ENCODE results near the gene SLC6A7. TPM values are rescaled to one million over a fixed set of nuclear protein-coding genes. Genes with fewer than 3 reads are reported as not detected.
A peak's percentile ranks its signal among the peaks of the same experiment; 100 is the strongest.

SLC6A7 gene
- total RNA-seq, 2 donors from 2014 or later: not detected

- H3K27ac Mint-ChIP-seq: no peak overlapping the region
- H3K4me1 Mint-ChIP-seq: peaks cover 32% of the 10 kb centered on the region
- Histone ChIP-seq H3K9me3 (ENCODE audit: control insufficient read depth, low read length) (no peaks in the 10 kb centered on the region), H3K4me1 (ENCODE audit: control insufficient read depth, insufficient read depth, low read length) (peaks cover 13% of the 10 kb centered on the region), H3K9ac (ENCODE audit: extremely low read depth, low read length, poor library complexity, severe bottlenecking) (no peak overlapping the region), H3K4me3 (ENCODE audit: low read length) (no peak overlapping the region), H3K27ac (ENCODE audit: low read depth, low read length) (peak overlapping the region; percentile 24), H3K36me3 (ENCODE audit: control insufficient read depth, insufficient read depth, low read length) (no peaks in the 10 kb centered on the region), H3K27me3 (ENCODE audit: control insufficient read depth, insufficient read depth, low read length, poor library complexity, severe bottlenecking) (no peaks in the 10 kb centered on the region)
- no peak overlapping the region for H3K4me3 Mint-ChIP-seq
- DNase-seq: no peak
- peaks cover 12% of the 10 kb centered on the region for H3K27me3 Mint-ChIP-seq (ENCODE audit: insufficient read depth)
- H3K36me3 Mint-ChIP-seq (ENCODE audit: low read depth): no peaks in the 10 kb centered on the region
- 90% methylated on average over 14 of the region's 14 CpGs; no CpG with 5 or more reads in 1 of the 2 experiments for WGBS, 2 experiments (ENCODE audit: insufficient coverage in 1 of 2, insufficient read length in 1 of 2)
- TF ChIP-seq, protein P1, sequence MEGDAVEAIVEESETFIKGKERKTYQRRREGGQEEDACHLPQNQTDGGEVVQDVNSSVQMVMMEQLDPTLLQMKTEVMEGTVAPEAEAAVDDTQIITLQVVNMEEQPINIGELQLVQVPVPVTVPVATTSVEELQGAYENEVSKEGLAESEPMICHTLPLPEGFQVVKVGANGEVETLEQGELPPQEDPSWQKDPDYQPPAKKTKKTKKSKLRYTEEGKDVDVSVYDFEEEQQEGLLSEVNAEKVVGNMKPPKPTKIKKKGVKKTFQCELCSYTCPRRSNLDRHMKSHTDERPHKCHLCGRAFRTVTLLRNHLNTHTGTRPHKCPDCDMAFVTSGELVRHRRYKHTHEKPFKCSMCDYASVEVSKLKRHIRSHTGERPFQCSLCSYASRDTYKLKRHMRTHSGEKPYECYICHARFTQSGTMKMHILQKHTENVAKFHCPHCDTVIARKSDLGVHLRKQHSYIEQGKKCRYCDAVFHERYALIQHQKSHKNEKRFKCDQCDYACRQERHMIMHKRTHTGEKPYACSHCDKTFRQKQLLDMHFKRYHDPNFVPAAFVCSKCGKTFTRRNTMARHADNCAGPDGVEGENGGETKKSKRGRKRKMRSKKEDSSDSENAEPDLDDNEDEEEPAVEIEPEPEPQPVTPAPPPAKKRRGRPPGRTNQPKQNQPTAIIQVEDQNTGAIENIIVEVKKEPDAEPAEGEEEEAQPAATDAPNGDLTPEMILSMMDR (conservative IDR thresholded peaks at IDR 0.05): no peak
- H3K9me3 Mint-ChIP-seq: no peaks in the 10 kb centered on the region
Observed at GRCh38 chr5:150146862-150147601, 42.8 kb upstream of the SLC6A7 start.

DNA sequence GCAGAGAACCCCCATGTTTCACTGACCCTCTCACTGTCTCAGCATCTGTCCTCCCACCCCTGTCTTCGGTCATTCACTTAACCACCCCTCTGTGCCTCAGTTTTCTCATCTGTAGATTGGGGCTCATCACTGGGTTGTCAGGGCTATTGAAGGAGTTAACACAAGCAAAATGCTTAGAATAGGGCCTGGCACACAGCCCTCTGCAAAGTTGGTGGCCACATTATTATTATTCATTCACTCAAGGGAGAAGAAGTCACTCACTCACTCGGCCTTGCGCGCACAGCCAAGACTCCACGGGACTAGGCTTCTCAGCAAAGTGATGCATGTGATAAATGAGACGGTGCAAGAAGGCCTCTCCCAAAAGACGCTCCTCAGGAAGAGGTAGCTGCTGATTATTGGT lies 42.2 kb upstream of the SLC6A7 start:
- TF ChIP-seq, protein P1 (conservative IDR thresholded peaks at IDR 0.05): no peak
- Mint-ChIP-seq H3K9me3 (no peaks in the 10 kb centered on the region), H3K27me3 (ENCODE audit: insufficient read depth) (peaks cover 15% of the 10 kb centered on the region), H3K4me3 (no peak overlapping the region), H3K4me1 (peaks cover 32% of the 10 kb centered on the region), H3K36me3 (ENCODE audit: low read depth) (no peaks in the 10 kb centered on the region), H3K27ac (no peak overlapping the region)
- Histone ChIP-seq H3K4me3 (ENCODE audit: low read length) (no peak overlapping the region), H3K9ac (ENCODE audit: extremely low read depth, low read length, poor library complexity, severe bottlenecking) (no peak overlapping the region), H3K27ac (ENCODE audit: low read depth, low read length) (peak overlapping the region; percentile 24), H3K9me3 (ENCODE audit: control insufficient read depth, low read length) (no peaks in the 10 kb centered on the region), H3K27me3 (ENCODE audit: control insufficient read depth, insufficient read depth, low read length, poor library complexity, severe bottlenecking) (no peaks in the 10 kb centered on the region), H3K36me3 (ENCODE audit: control insufficient read depth, insufficient read depth, low read length) (no peaks in the 10 kb centered on the region), H3K4me1 (ENCODE audit: control insufficient read depth, insufficient read depth, low read length) (peaks cover 13% of the 10 kb centered on the region)
- whole genome bisulfite sequencing, 2 experiments (ENCODE audit: insufficient coverage in 1 of 2, insufficient read length in 1 of 2): 95 to 96% methylated on average over 6 to 7 of the region's 7 CpGs
- no peak for DNase-seq

GRCh38 chr5:150148117-150148927 lies 41.5 kb upstream of the SLC6A7 start:
- Histone ChIP-seq H3K27me3 (ENCODE audit: control insufficient read depth, insufficient read depth, low read length, poor library complexity, severe bottlenecking) (no peaks in the 10 kb centered on the region), H3K4me3 (ENCODE audit: low read length) (no peak overlapping the region), H3K36me3 (ENCODE audit: control insufficient read depth, insufficient read depth, low read length) (no peaks in the 10 kb centered on the region), H3K9me3 (ENCODE audit: control insufficient read depth, low read length) (no peaks in the 10 kb centered on the region), H3K27ac (ENCODE audit: low read depth, low read length) (no peak overlapping the region), H3K4me1 (ENCODE audit: control insufficient read depth, insufficient read depth, low read length) (peaks cover 13% of the 10 kb centered on the region), H3K9ac (ENCODE audit: extremely low read depth, low read length, poor library complexity, severe bottlenecking) (no peak overlapping the region)
- WGBS, 2 experiments (ENCODE audit: insufficient coverage in 1 of 2, insufficient read length in 1 of 2): 92 to 94% methylated on average over 8 to 11 of the region's 11 CpGs
- Mint-ChIP-seq H3K27me3 (ENCODE audit: insufficient read depth) (peaks cover 15% of the 10 kb centered on the region), H3K27ac (no peak overlapping the region), H3K4me1 (peaks cover 35% of the 10 kb centered on the region), H3K36me3 (ENCODE audit: low read depth) (no peaks in the 10 kb centered on the region), H3K4me3 (no peak overlapping the region), H3K9me3 (no peaks in the 10 kb centered on the region)
- TF ChIP-seq, protein P1 (conservative IDR thresholded peaks at IDR 0.05): no peak
- DNase-seq: no peak

All from endodermal cell (in vitro differentiated cells).